Measurements from ENCODE around the gene BCKDK.
"Not testable (repeated sequence)": the region's sequence is repeated elsewhere in the genome, so short reads cannot be mapped to it uniquely, and the experiment has no call there.

BCKDK gene

GRCh38 chr16:31133046-31133501 lies 24.9 kb downstream of the BCKDK start:
- peaks cover 25% of the 10 kb centered on the region for H3K36me3 ChIP-seq (ENCODE audit: control insufficient read depth, insufficient read depth, low read length)
- H3K4me1 ChIP-seq (ENCODE audit: control insufficient read depth, insufficient read depth, low read length, poor library complexity, severe bottlenecking): no peaks in the 10 kb centered on the region
- DNase-seq: no peak
- no peak overlapping the region for H3K27ac ChIP-seq (ENCODE audit: insufficient read depth, low read length, poor library complexity, severe bottlenecking)
- H3K4me3 ChIP-seq (ENCODE audit: insufficient read depth, low read depth, low read length, poor library complexity, severe bottlenecking): no peak overlapping the region
- H3K27me3 ChIP-seq (replicated peaks; ENCODE audit: control insufficient read depth, insufficient read depth, low read length, poor library complexity, severe bottlenecking): no peaks in the 10 kb centered on the region
- no peaks in the 10 kb centered on the region for H3K9me3 ChIP-seq (ENCODE audit: control insufficient read depth, low read length)

DNA sequence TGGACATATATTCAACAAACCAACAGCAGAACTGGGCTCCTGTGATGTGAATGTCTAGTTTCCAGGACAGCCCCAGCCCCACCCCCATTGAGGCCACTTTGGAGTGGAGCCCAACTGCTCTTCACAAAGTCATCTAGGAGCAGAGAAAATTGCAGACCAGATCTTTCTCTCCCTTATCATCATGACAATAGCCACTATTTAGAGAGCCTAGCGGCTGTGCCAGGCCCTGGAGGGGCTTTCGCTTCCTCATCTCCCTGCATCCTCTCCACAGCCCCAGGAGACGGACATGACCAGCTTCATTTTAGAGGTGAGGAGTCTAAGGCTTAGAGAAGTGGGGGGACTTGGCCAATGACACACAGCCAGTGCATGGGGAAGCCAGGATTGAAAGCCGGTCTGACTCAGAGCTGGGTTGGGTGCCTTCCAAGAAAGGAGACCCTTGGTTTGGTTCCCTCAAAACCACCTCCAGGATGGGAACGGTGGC lies 25.9 kb downstream of the BCKDK start:
- Histone ChIP-seq H3K27ac (ENCODE audit: insufficient read depth, low read length, poor library complexity, severe bottlenecking) (no peak overlapping the region), H3K9me3 (ENCODE audit: control insufficient read depth, low read length) (no peaks in the 10 kb centered on the region), H3K4me1 (ENCODE audit: control insufficient read depth, insufficient read depth, low read length, poor library complexity, severe bottlenecking) (no peaks in the 10 kb centered on the region), H3K4me3 (ENCODE audit: insufficient read depth, low read depth, low read length, poor library complexity, severe bottlenecking) (no peak overlapping the region), H3K27me3 (replicated peaks; ENCODE audit: control insufficient read depth, insufficient read depth, low read length, poor library complexity, severe bottlenecking) (no peaks in the 10 kb centered on the region), H3K36me3 (ENCODE audit: control insufficient read depth, insufficient read depth, low read length) (peaks cover 25% of the 10 kb centered on the region)
- no peak for DNase-seq

DNA sequence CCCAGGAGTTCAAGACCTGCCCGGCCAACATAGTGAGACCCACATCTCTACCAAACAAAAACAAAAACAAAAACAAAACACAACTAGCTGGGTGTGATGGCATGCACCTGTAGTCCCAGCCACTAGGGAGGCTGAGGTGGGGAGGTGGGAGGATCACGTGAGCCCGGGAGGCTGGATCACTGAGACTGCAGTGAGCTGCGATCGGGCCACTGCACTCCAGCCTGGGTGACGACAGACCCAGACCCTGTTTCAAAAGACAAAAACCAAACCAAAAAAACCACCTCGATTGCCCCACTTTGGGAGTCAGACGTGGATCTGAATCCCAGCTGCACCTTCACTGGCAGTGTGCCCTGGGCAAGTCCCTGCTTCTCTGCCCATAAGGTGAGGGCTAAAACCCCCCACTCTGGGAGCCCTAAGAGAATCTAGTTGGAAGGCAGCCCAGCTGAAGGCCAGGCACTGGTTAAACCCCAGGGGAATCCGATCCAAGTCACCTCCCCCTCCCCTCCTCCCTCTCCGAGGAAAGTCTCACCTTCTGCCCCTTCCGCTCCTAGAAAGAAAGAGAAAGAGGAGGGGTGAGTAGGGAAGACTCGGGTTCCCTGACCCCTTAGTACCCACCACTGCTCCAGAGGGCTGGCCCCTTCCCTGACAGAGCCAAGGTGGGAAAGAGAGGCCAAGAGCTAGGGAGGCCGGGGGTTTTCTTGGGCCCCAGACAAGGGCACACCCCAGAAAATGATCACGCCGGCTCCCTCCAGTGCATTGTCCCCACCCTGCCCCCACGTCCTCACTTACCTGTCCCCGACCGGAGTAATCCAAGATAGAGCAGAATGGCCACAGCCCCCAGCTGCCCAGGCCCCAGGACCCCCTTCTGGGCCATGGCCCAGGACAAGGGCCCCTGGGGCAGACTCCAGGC lies 26.7 kb downstream of the BCKDK start:
- Histone ChIP-seq H3K27me3 (replicated peaks; ENCODE audit: control insufficient read depth, insufficient read depth, low read length, poor library complexity, severe bottlenecking) (no peaks in the 10 kb centered on the region), H3K9me3 (ENCODE audit: control insufficient read depth, low read length) (no peaks in the 10 kb centered on the region), H3K4me3 (ENCODE audit: insufficient read depth, low read depth, low read length, poor library complexity, severe bottlenecking) (no peak overlapping the region), H3K36me3 (ENCODE audit: control insufficient read depth, insufficient read depth, low read length) (peaks cover 25% of the 10 kb centered on the region), H3K27ac (ENCODE audit: insufficient read depth, low read length, poor library complexity, severe bottlenecking) (no peak overlapping the region), H3K4me1 (ENCODE audit: control insufficient read depth, insufficient read depth, low read length, poor library complexity, severe bottlenecking) (no peaks in the 10 kb centered on the region)
- DNase-seq: no peak

DNA sequence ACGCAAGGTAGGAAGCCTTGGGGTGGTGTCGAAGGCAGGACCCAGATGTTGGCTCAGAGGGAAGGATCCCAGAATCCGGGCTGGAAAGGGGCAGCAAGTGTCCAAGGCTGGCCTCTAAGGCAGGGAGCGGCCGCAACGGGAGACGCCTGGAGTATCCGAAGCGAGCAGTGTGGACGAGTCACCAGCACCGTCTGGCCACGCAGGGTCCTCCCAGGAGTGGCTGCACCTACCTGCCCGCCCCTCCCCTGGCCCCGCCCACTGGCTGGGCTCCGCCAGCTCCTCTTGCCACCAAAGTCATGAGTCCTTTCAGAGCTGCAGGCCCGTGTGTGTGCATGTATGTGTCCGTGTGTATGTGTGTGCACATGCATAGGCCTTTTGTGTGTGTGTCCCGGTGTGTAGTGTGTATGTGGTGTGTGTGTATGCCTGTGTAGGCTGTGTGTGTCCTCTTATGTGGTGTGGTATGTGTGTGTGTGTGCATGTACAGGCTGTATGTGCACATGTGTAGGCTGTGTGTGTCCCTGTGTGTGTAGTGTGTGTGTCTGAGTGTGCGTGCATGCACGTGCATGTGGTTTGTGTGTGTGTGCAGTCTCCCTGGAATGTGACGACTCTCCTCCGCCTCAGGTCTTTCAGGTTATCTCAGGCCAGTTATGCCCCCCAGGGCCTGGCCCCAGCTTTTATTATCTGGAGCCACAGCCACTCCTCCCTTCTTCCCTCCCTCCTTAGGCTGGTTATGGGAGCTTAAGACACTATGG lies 27.5 kb downstream of the BCKDK start, which contains the start of gene PRSS8:
PRSS8 (minus strand) TSS at position 193 of the 752 bp plus-strand sequence. CDS start 229 bp downstream, outside the sequence.
- Histone ChIP-seq H3K9me3 (ENCODE audit: control insufficient read depth, low read length) (no peaks in the 10 kb centered on the region), H3K27ac (ENCODE audit: insufficient read depth, low read length, poor library complexity, severe bottlenecking) (no peak within 1 kb of the TSS), H3K4me1 (ENCODE audit: control insufficient read depth, insufficient read depth, low read length, poor library complexity, severe bottlenecking) (no peaks in the 10 kb centered on the region), H3K36me3 (ENCODE audit: control insufficient read depth, insufficient read depth, low read length) (peaks cover 20% of the 10 kb centered on the region), H3K27me3 (replicated peaks; ENCODE audit: control insufficient read depth, insufficient read depth, low read length, poor library complexity, severe bottlenecking) (no peaks in the 10 kb centered on the region), H3K4me3 (ENCODE audit: insufficient read depth, low read depth, low read length, poor library complexity, severe bottlenecking) (no peak within 1 kb of the TSS)
- no peak for DNase-seq

DNA sequence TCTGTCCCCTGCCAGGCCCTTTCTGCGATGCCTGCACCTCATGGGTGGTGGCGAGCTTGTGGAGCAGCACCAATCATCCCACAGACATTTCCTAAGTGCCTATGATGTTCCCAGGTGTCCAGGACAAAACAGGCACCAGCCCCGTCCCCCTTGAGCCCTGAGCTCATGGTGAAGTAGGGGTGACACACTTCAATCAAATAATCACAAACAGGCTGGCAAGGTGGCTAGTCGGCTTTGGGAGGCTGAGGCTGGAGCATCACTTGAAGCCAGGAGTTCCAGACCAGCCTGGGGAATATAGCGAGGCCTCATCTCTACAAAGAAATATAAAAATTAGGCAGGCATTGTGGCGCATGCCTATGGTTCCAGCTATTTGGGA lies 28.1 kb downstream of the BCKDK start:
- no peaks in the 10 kb centered on the region for H3K9me3 ChIP-seq (ENCODE audit: control insufficient read depth, low read length)
- peaks cover 15% of the 10 kb centered on the region for H3K36me3 ChIP-seq (ENCODE audit: control insufficient read depth, insufficient read depth, low read length)
- DNase-seq: no peak
- no peaks in the 10 kb centered on the region for H3K4me1 ChIP-seq (ENCODE audit: control insufficient read depth, insufficient read depth, low read length, poor library complexity, severe bottlenecking)
- H3K27me3 ChIP-seq (replicated peaks; ENCODE audit: control insufficient read depth, insufficient read depth, low read length, poor library complexity, severe bottlenecking): no peaks in the 10 kb centered on the region
- no peak overlapping the region for H3K4me3 ChIP-seq (ENCODE audit: insufficient read depth, low read depth, low read length, poor library complexity, severe bottlenecking)
- H3K27ac ChIP-seq (ENCODE audit: insufficient read depth, low read length, poor library complexity, severe bottlenecking): no peak overlapping the region

GRCh38 chr16:31136822-31137499 lies 28.8 kb downstream of the BCKDK start:
- H3K4me3 ChIP-seq (ENCODE audit: insufficient read depth, low read depth, low read length, poor library complexity, severe bottlenecking); H3K27me3 ChIP-seq (replicated peaks; ENCODE audit: control insufficient read depth, insufficient read depth, low read length, poor library complexity, severe bottlenecking); H3K4me1 ChIP-seq (ENCODE audit: control insufficient read depth, insufficient read depth, low read length, poor library complexity, severe bottlenecking): not testable (repeated sequence)

GRCh38 chr16:31138621-31139578 lies 30.7 kb downstream of the BCKDK start:
- Histone ChIP-seq H3K4me1 (ENCODE audit: control insufficient read depth, insufficient read depth, low read length, poor library complexity, severe bottlenecking) (no peaks in the 10 kb centered on the region), H3K9me3 (ENCODE audit: control insufficient read depth, low read length) (no peaks in the 10 kb centered on the region), H3K27ac (ENCODE audit: insufficient read depth, low read length, poor library complexity, severe bottlenecking) (no peak overlapping the region), H3K27me3 (replicated peaks; ENCODE audit: control insufficient read depth, insufficient read depth, low read length, poor library complexity, severe bottlenecking) (no peaks in the 10 kb centered on the region), H3K4me3 (ENCODE audit: insufficient read depth, low read depth, low read length, poor library complexity, severe bottlenecking) (no peak overlapping the region), H3K36me3 (ENCODE audit: control insufficient read depth, insufficient read depth, low read length) (no peaks in the 10 kb centered on the region)
- DNase-seq: no peak

More at GRCh38 chr16:31136822-31137499, 28.8 kb downstream of the BCKDK start:
- not testable (repeated sequence) for H3K9me3 ChIP-seq (ENCODE audit: control insufficient read depth, low read length); H3K36me3 ChIP-seq (ENCODE audit: control insufficient read depth, insufficient read depth, low read length); DNase-seq; H3K27ac ChIP-seq (ENCODE audit: insufficient read depth, low read length, poor library complexity, severe bottlenecking)

DNA sequence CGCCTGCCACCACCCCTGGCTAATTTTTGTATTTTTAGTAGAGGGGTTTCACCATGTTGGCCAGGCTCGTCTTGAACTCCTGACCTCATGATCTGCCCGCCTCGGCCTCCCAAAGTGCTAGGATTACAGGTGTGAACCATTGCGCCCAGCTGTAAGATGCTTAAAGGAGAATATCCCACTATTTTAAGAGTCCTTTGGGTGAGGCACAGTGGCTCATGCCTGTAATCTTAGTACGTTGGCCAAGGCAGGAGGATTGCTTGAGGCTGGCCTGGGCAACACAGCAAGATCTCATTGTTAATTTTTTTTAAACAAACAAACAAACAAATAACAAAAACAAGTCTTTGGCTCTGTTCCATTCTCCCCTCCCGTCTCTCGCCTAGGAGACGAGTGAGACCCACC lies 32.9 kb downstream of the BCKDK start:
- not testable (repeated sequence) for H3K4me3 ChIP-seq (ENCODE audit: insufficient read depth, low read depth, low read length, poor library complexity, severe bottlenecking); DNase-seq; H3K9me3 ChIP-seq (ENCODE audit: control insufficient read depth, low read length); H3K36me3 ChIP-seq (ENCODE audit: control insufficient read depth, insufficient read depth, low read length); H3K4me1 ChIP-seq (ENCODE audit: control insufficient read depth, insufficient read depth, low read length, poor library complexity, severe bottlenecking); H3K27me3 ChIP-seq (replicated peaks; ENCODE audit: control insufficient read depth, insufficient read depth, low read length, poor library complexity, severe bottlenecking); H3K27ac ChIP-seq (ENCODE audit: insufficient read depth, low read length, poor library complexity, severe bottlenecking)

DNA sequence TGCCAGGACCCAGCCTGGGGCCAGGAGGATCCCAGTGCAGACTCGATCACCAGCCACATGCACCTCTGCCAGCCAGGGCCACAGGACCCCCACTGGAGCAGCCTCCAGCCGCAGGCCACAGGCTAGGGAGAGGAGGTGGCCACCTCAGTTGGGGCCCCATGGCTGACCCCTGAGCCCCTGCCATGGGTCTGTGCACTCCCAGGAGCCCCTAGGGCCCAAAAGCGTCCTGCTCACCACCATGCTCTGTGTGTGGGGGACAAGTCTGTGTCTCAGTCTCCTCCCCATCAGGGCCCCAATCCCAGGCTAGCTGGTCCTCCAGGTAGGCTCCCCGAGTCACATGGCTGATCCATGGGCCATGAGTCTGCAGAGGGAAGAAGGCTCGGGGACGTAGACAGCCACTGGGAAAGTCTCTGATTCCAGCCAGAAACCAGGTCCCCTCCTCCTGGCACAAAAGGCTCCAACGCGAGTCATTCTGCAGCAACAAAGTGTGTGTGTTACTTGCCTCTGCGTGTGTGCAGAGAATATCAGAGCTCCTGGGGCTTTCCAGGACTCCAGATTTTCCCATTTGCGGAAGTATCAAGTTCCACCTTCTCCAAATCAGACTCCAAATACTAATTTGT lies 33.4 kb downstream of the BCKDK start:
- Histone ChIP-seq H3K27ac (ENCODE audit: insufficient read depth, low read length, poor library complexity, severe bottlenecking) (peak overlapping the region; percentile 62), H3K36me3 (ENCODE audit: control insufficient read depth, insufficient read depth, low read length) (no peaks in the 10 kb centered on the region), H3K4me3 (ENCODE audit: insufficient read depth, low read depth, low read length, poor library complexity, severe bottlenecking) (peak overlapping the region; percentile 9), H3K27me3 (replicated peaks; ENCODE audit: control insufficient read depth, insufficient read depth, low read length, poor library complexity, severe bottlenecking) (no peaks in the 10 kb centered on the region), H3K4me1 (ENCODE audit: control insufficient read depth, insufficient read depth, low read length, poor library complexity, severe bottlenecking) (no peaks in the 10 kb centered on the region), H3K9me3 (ENCODE audit: control insufficient read depth, low read length) (no peaks in the 10 kb centered on the region)
- DNase-seq: no peak

Measured in effector memory CD4-positive, alpha-beta T cell (primary cell).